Epithelial cell of esophagus (primary cell): ENCODE measurements around the gene HDHD3.

Source experiments
- DNase-seq: peaks from one replicate; pipeline ENCODE4 v3.0.0; 2010; ENCODE audit warnings: low read depth
- H3K4me3 ChIP-seq: 2 replicates; pipeline ENCODE4 v1.5.1; 2011; ENCODE audit warnings: mild to moderate bottlenecking, low read length, control low read depth
- TF ChIP-seq, protein P1 (sequence below): IDR thresholded peaks from 2 replicates; pipeline ENCODE4 v1.5.1; 2011; ENCODE audit warnings: low read depth, mild to moderate bottlenecking, low read length, control low read depth, inconsistent platforms; ENCODE audit not compliant: insufficient read depth; ENCODE audit errors: missing control alignments

The HDHD3 gene

DNA sequence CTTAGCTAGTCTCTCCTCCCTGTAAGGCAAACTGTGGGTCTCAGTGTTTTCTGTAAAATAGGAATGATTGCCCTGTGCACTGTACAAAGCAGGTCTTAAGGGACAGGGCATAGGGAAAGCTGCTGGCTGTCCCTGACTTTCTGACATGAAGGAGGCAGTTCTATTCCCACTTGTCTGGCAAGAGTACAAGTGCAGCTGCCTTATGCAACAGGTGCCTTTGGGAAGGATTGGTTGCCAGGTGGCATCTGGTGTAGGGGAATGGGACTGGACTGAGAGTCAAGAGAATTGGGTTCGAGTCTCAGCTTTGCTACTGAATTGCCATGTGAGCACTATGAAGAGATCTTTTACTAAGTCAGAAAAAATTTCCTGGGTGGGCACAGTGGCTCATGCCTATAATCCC, 17.4 kb downstream of the HDHD3 start:
- TF ChIP-seq, protein P1, sequence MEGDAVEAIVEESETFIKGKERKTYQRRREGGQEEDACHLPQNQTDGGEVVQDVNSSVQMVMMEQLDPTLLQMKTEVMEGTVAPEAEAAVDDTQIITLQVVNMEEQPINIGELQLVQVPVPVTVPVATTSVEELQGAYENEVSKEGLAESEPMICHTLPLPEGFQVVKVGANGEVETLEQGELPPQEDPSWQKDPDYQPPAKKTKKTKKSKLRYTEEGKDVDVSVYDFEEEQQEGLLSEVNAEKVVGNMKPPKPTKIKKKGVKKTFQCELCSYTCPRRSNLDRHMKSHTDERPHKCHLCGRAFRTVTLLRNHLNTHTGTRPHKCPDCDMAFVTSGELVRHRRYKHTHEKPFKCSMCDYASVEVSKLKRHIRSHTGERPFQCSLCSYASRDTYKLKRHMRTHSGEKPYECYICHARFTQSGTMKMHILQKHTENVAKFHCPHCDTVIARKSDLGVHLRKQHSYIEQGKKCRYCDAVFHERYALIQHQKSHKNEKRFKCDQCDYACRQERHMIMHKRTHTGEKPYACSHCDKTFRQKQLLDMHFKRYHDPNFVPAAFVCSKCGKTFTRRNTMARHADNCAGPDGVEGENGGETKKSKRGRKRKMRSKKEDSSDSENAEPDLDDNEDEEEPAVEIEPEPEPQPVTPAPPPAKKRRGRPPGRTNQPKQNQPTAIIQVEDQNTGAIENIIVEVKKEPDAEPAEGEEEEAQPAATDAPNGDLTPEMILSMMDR = no peak
- no peak for DNase-seq
- no peak overlapping the region for H3K4me3 ChIP-seq

DNA sequence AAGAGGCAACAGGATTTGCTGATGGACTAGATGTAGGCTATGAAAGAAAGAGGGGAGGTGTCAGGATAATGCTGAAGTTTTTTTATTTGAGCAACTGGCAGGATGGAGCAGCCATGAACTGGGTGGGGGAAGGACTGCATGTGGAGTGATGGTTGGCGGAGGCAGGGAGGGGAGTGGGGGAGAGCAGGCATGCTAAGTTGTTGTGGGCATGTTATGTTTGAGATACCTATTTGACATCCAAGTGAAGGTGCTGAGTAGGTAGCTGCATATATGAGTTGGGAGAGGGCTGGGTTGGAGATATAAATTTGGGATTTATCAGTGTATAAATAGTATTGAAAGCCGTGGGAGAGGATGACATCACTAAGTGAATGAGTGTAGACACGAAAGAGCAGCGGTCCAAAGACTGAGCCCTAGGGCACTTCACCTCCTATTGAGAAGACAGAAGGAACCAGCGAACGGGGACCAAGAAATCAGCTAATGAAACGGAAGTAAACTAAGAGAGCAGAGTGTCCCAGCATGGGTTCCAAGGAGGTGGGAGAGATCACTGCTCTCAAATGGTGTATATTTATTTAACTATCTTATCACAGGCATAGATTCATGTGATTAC, 20.0 kb downstream of the HDHD3 start:
- TF ChIP-seq, protein P1 = no peak
- DNase-seq = no peak
- no peak overlapping the region for H3K4me3 ChIP-seq

DNA sequence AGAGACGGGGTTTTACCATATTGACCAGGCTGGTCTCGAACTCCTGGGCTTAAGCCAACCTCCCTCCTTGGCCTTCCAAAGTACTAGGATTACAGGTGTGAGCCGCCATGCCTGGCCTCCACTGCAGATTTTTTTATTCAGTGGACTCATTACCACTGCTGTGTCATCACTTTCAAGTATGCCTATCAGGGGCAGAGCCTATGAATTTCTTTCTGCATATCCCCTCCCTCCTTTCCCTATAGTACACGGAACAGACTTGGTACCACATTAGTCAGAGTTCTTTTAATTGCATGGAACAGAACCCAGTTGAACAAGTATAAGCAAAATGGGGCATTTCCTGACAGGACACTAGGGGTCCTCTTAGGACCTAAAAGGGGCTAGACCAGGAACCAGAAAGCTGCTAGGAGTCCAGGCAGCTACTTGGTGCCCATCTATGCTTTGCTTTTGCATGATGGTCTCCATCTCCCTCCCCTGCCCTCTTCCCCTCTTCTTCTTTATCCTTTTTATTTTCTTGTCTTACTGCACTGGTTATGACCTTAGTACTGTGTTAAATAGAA, 21.7 kb downstream of the HDHD3 start:
- DNase-seq = no peak
- H3K4me3 ChIP-seq = no peak overlapping the region
- TF ChIP-seq, protein P1 = no peak

DNA sequence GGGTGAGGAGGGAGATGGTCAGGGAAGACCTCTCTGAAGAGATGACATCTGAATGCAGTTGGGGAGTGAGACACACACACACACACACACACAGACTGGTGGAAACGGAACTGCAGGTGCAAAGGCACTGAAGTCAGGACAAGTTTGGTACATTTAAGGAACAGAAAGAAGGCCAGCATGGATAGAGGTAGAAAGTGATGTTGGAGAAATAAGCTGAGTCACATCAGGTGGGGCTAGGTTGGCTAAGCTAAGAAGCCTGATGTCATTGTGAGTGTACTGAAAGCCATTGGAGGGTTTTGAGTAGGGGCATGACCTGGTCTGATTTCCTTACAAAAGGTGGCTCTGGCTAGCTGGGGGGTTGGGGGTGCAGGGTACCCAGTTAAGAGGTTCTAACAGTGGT, 24.4 kb downstream of the HDHD3 start:
- TF ChIP-seq, protein P1 = no peak
- peak; percentile 73 for DNase-seq
- no peak overlapping the region for H3K4me3 ChIP-seq

DNA sequence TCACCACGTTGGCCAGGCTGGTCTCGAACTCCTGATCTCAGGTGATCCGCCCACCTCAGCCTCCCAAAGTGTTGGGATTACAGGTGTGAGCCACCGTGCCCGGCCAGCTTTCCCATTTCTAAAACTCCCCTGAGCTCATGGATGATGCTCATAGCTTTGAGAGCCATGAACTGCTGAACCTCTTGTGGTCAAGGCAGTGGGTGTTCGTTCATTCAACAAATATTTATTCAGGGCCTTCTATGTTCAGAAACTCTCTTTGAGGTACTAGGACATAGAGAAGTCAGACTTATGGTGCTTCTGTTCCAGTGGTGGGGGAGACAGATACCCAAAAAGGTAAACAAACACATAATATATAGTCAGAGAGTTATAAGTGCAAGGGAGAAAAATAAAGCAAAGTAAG, 24.8 kb downstream of the HDHD3 start:
- H3K4me3 ChIP-seq = no peak overlapping the region
- no peak for DNase-seq
- TF ChIP-seq, protein P1 = no peak

DNA sequence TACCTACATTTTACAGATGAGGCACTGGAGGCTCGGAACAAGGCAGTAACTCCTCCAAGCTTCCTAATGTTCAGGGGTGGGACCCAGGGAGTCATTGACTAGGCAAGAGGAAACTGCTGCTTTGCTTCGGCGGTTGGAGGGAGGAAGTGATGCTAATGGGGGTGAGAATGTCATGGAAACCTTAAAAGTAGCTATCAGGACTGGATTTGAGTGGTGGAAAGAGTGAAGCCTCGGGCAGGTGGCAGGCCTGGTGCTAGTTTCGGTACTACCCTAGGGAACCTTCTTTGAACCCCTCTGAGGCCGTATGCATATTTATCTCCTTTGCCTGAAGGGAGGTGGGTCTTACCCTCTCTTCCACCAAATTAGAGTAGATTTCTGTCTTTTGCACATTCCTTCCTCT, 25.8 kb downstream of the HDHD3 start:
- TF ChIP-seq, protein P1 = no peak
- DNase-seq = no peak
- no peak overlapping the region for H3K4me3 ChIP-seq

DNA sequence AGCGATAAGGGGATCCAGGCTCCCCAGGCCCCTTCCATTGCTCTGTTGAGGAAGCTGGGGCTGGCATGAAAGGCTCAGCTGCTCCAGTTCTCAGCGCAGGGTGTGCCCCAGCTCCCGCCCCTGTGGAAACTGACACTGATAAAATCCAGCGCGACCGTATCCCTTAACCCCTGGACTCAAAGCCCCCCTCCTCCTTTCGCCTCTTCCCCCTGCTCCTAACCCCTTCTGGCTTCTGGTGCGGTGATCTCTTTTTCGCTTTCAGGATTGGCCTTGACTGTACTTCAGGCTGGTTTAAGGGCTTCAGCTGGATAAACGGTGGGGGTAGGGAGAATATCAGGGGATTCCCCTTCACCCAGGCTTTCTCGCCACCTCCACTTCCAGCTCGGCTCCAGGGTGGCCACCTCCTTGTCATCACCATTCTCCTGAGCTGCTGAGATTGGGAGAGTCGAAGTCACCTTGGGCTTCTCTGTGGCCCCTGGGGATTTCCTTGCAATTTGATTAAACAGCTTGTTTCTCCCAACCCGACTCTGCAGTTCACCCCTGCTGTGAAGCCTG, 26.6 kb downstream of the HDHD3 start:
- peak overlapping the region; percentile 44 for H3K4me3 ChIP-seq
- TF ChIP-seq, protein P1 = no peak
- DNase-seq = no peak
